SU-DHL-6 (cell line): ENCODE results near the gene SERINC1.

Experiments used
- EZH2phosphoT487 ChIP-seq: fragments of 200-600 bp; sonication (generic), shearing (Covaris generic); conservative IDR thresholded peaks from 2 replicates; pipeline ENCODE4 v1.6.1; 2018; ENCODE audit warnings: mild to moderate bottlenecking, antibody characterized with exemption, low read length, moderate library complexity, mixed read lengths
- TF ChIP-seq, protein P1 (sequence below): fragments of 200-600 bp; sonication (generic); IDR thresholded peaks from one replicate; pipeline ENCODE4 v1.5.1; 2017; ENCODE audit warnings: antibody characterized with exemption, mild to moderate bottlenecking, low read length, moderate library complexity; ENCODE audit not compliant: insufficient read depth, poor library complexity, severe bottlenecking

DNA sequence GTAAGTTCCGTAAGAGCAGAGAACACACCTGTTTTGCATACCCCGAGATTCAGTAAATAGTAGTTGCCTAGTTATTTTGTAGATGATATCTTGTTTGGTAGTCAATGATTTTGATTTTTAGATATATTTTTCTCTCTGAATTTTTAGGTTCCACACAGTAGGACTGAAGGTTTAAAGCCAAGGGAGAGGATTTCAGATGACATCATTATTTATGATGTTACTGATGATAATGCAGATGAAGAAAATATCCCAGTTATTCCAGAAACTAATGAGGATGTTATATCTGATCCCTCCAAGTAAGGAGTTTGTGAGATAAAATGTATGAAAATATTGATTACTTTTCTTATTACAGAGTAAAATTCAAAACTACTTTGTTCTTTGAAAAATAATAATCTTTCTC, 49.6 kb downstream of the SERINC1 start:
- TF ChIP-seq, protein P1, sequence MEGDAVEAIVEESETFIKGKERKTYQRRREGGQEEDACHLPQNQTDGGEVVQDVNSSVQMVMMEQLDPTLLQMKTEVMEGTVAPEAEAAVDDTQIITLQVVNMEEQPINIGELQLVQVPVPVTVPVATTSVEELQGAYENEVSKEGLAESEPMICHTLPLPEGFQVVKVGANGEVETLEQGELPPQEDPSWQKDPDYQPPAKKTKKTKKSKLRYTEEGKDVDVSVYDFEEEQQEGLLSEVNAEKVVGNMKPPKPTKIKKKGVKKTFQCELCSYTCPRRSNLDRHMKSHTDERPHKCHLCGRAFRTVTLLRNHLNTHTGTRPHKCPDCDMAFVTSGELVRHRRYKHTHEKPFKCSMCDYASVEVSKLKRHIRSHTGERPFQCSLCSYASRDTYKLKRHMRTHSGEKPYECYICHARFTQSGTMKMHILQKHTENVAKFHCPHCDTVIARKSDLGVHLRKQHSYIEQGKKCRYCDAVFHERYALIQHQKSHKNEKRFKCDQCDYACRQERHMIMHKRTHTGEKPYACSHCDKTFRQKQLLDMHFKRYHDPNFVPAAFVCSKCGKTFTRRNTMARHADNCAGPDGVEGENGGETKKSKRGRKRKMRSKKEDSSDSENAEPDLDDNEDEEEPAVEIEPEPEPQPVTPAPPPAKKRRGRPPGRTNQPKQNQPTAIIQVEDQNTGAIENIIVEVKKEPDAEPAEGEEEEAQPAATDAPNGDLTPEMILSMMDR, result no peak
- TF ChIP-seq EZH2phosphoT487, result no peak
